Astrocyte (in vitro differentiated cells and primary cell): ENCODE measurements around the gene NDUFA3.

Source experiments
- CTCF ChIP-seq: IDR thresholded peaks from 2 replicates; pipeline ENCODE4 v1.5.1; 2011; ENCODE audit warnings: low read depth, mild to moderate bottlenecking, inconsistent platforms, low read length, moderate library complexity; ENCODE audit not compliant: insufficient read depth
- EZH2 ChIP-seq: IDR thresholded peaks from 2 replicates; pipeline ENCODE4 v1.6.1; 2012; ENCODE audit warnings: mild to moderate bottlenecking, low read length, inconsistent platforms; ENCODE audit not compliant: insufficient read depth

GRCh38 chr19:54152878-54153524 is 50.3 kb downstream of the NDUFA3 start:
- TF ChIP-seq CTCF (no peak), EZH2 (no peak)
